Stimulated activated CD4-positive, alpha-beta T cell treated with anti-CD3 and anti-CD28 coated beads, Interleukin-15, amount 100 ng/mL, for 24 hours (primary cell): ENCODE data around the gene NSL1.

Source experiments
- DNase-seq: peaks from one replicate; pipeline ENCODE4 v3.0.0-alpha.2; 2020

The NSL1 gene

GRCh38 chr1:212791676-212792395 lies at the start of gene NSL1, which contains the start of gene TATDN3:
TSS of gene NSL1 (minus strand) at chr1:212791777. CDS start at chr1:212791763, 14 bp downstream.
TSS of gene TATDN3 (plus strand) at chr1:212791894. CDS start at chr1:212791922, 28 bp downstream.
- DNase-seq: peak; percentile 93

- DNase-seq: no peak
Observed at GRCh38 chr1:212838145-212838544, 46.6 kb upstream of the NSL1 start.

- peak; percentile 9 for DNase-seq
Observed at GRCh38 chr1:212833211-212834207, 41.9 kb upstream of the NSL1 start.

GRCh38 chr1:212828395-212828794 lies 36.8 kb upstream of the NSL1 start:
- no peak for DNase-seq

- no peak for DNase-seq
Observed at GRCh38 chr1:212827831-212828278, 36.3 kb upstream of the NSL1 start.

- no peak for DNase-seq
Observed at GRCh38 chr1:212827171-212827776, 35.7 kb upstream of the NSL1 start.

- no peak for DNase-seq
Observed at GRCh38 chr1:212825798-212826452, 34.3 kb upstream of the NSL1 start.

- DNase-seq: no peak
Observed at GRCh38 chr1:212824201-212824600, 32.6 kb upstream of the NSL1 start.

- DNase-seq: no peak
Observed at GRCh38 chr1:212822956-212823355, 31.4 kb upstream of the NSL1 start.

GRCh38 chr1:212820969-212821368 lies 29.4 kb upstream of the NSL1 start:
- no peak for DNase-seq

- DNase-seq: no peak
Observed at GRCh38 chr1:212819726-212820125, 28.1 kb upstream of the NSL1 start.

- no peak for DNase-seq
Observed at GRCh38 chr1:212816567-212817278, 25.1 kb upstream of the NSL1 start.

GRCh38 chr1:212814537-212815334 lies 23.2 kb upstream of the NSL1 start:
- DNase-seq: no peak

GRCh38 chr1:212805767-212806166 lies 14.2 kb upstream of the NSL1 start:
- DNase-seq: no peak

GRCh38 chr1:212797681-212798080 lies 6.1 kb upstream of the NSL1 start:
- DNase-seq: no peak

- no peak for DNase-seq
Observed at GRCh38 chr1:212794561-212795014, 3.0 kb upstream of the NSL1 start.

- no peak for DNase-seq
Observed at GRCh38 chr1:212792396-212792908, 875 bp upstream of the NSL1 start.

- no peak for DNase-seq
Observed at GRCh38 chr1:212791261-212791675, 309 bp downstream of the NSL1 start.

- DNase-seq: no peak
Observed at GRCh38 chr1:212785871-212786270, 5.7 kb downstream of the NSL1 start.

- DNase-seq: no peak
Observed at GRCh38 chr1:212783976-212784375, 7.6 kb downstream of the NSL1 start.
